Activated CD8-positive, alpha-beta memory T cell treated with anti-CD3 and anti-CD28 coated beads for 1 hour (primary cell): Measurements from ENCODE around the gene RWDD1.

ENCODE experiments used
- DNase-seq, 2 donors: peaks; one replicate each; pipeline ENCODE4 v3.0.0-alpha.2; 2020; ENCODE audit warnings: low read depth in 1 of 2; ENCODE audit errors: extremely low read depth in 1 of 2

Gene RWDD1

GRCh38 chr6:116570856-116571682, at the start of gene RWDD1:
RWDD1 (plus strand) TSS chr6:116571504; CDS start chr6:116571583, 79 bp downstream.
- DNase-seq, result peak; percentile 94 to 97

- no peak for DNase-seq
These were observed 48.4 kb upstream of the RWDD1 start for GRCh38 chr6:116522896-116523295.

GRCh38 chr6:116524236-116524635, 47.1 kb upstream of the RWDD1 start:
- DNase-seq, result no peak

GRCh38 chr6:116528133-116528532, 43.2 kb upstream of the RWDD1 start:
- no peak for DNase-seq

- no peak for DNase-seq
These were observed 42.5 kb upstream of the RWDD1 start for GRCh38 chr6:116528780-116529179.

- no peak for DNase-seq
These were observed 41.6 kb upstream of the RWDD1 start for GRCh38 chr6:116529466-116530290.

- no peak for DNase-seq
These were observed 40.9 kb upstream of the RWDD1 start for GRCh38 chr6:116530436-116530835.

GRCh38 chr6:116531675-116532570, 39.4 kb upstream of the RWDD1 start:
- peak; percentile 23 to 25 for DNase-seq

GRCh38 chr6:116533233-116533957, 37.9 kb upstream of the RWDD1 start:
- no peak for DNase-seq

- DNase-seq, result no peak
These were observed 36.2 kb upstream of the RWDD1 start for GRCh38 chr6:116535109-116535508.

GRCh38 chr6:116536216-116536621, 35.1 kb upstream of the RWDD1 start:
- no peak for DNase-seq

GRCh38 chr6:116542426-116542825, 28.9 kb upstream of the RWDD1 start:
- no peak for DNase-seq

GRCh38 chr6:116543149-116543548, 28.2 kb upstream of the RWDD1 start:
- no peak for DNase-seq

- DNase-seq, result no peak
These were observed 25.7 kb upstream of the RWDD1 start, which contains the start of gene TRAPPC3L for GRCh38 chr6:116545651-116546050. TRAPPC3L (minus strand) TSS chr6:116545684; CDS start chr6:116545514, 170 bp downstream.

GRCh38 chr6:116547358-116547757, 23.9 kb upstream of the RWDD1 start:
- DNase-seq, result no peak

- DNase-seq, result no peak
These were observed 20.5 kb upstream of the RWDD1 start for GRCh38 chr6:116550796-116551195.

- no peak for DNase-seq
These were observed 17.9 kb upstream of the RWDD1 start, which contains the start of gene CALHM4 for GRCh38 chr6:116553451-116553850. CALHM4 (plus strand) TSS chr6:116553751; CDS start chr6:116553794, 43 bp downstream.

- DNase-seq, result no peak
These were observed 15.2 kb upstream of the RWDD1 start for GRCh38 chr6:116556065-116556464.

GRCh38 chr6:116556814-116557415, 14.4 kb upstream of the RWDD1 start:
- no peak for DNase-seq

GRCh38 chr6:116557893-116558292, 13.4 kb upstream of the RWDD1 start:
- DNase-seq, result no peak
